Measurements from ENCODE around the gene APMAP.

- no peak for TF ChIP-seq CTCF (IDR thresholded peaks at IDR 0.05)
- TF ChIP-seq POLR2A (IDR thresholded peaks at IDR 0.05), result no peak
Observed at GRCh38 chr20:25038103-25038410, 45.5 kb upstream of the APMAP start.
